Mucosa of descending colon (tissue), 3 donors: ENCODE data around the gene DDC. TPM values are rescaled to one million over a fixed set of nuclear protein-coding genes. Genes with fewer than 3 reads are reported as not detected.

ENCODE experiments used
- ATAC-seq: fragments of 200-7000 bp; cut with Tn5 transposase; one replicate; pipeline ENCODE4 v1.9.1; 2020; ENCODE audit warnings: mild to moderate bottlenecking, moderate library complexity
- DNase-seq, 3 donors: peaks; one replicate each; pipeline ENCODE4 v3.0.0-alpha.2; 2020
- H3K36me3 ChIP-seq: fragments of 200-600 bp; one replicate; pipeline ENCODE4 v1.8.0; 2021; ENCODE audit warnings: low read depth, mild to moderate bottlenecking
- H3K4me1 ChIP-seq: fragments of 200-600 bp; one replicate; pipeline ENCODE4 v1.8.0; 2021; ENCODE audit warnings: low read depth, mild to moderate bottlenecking
- H3K4me3 ChIP-seq: fragments of 200-600 bp; one replicate; pipeline ENCODE4 v1.8.0; 2021; ENCODE audit warnings: mild to moderate bottlenecking
- H3K9me3 ChIP-seq: fragments of 200-600 bp; one replicate; pipeline ENCODE4 v1.8.0; 2021; ENCODE audit warnings: mild to moderate bottlenecking
- CTCF ChIP-seq: fragments of 200-600 bp; IDR thresholded peaks from one replicate; pipeline ENCODE4 v1.8.0; 2022; ENCODE audit warnings: antibody characterized with exemption, mild to moderate bottlenecking
- intact Hi-C, 2 donors: fragments of 100-400 bp; cut with DNase I in 1 of 2; cut with micrococcal nuclease in 1 of 2; formaldehyde crosslinking; loops; one replicate each; pipeline versions ENCODE4 v1.11.0 to v1.11.1; 2022; cut with DNase I, micrococcal nuclease
- total RNA-seq, 3 donors: library from RNA; stranded (reverse); fragmentation: NEBNext Ultra II Directional in 2 of 3; extraction: Animal tissue kit (Norgen Biotek cat#: 25700) in 2 of 3; gene quantifications; one replicate each; pipeline versions ENCODE4 v1.2.1 to v1.2.4, GENCODE V29; 2021 to 2023
- donor health status: DM: no; HTN: no; CAD: no; lungs with moderate emphysema.
- donor health status: DM: no; HTN: no; CAD: no.
- donor health status: DM: no; HTN: yes; CAD: no.

The DDC gene
- total RNA-seq, 3 donors from 2014 or later, result 29.6 to 94.5 (median 74.4) TPM

GRCh38 chr7:50475340-50475739 is 89.9 kb downstream of the DDC start:
- no peak for TF ChIP-seq CTCF
- no peaks in the 10 kb centered on the region for H3K4me1 ChIP-seq
- H3K9me3 ChIP-seq, result no peaks in the 10 kb centered on the region
- no peak for DNase-seq
- intact Hi-C loops, result loop anchor here in 1 of 2 donors (10.0 kb wide), 1 partner anchor 199 kb away; no protein-coding TSS in a partner anchor
- H3K4me3 ChIP-seq, result no peak overlapping the region
- no peaks in the 10 kb centered on the region for H3K36me3 ChIP-seq
- ATAC-seq, result peak; percentile 16

DNA sequence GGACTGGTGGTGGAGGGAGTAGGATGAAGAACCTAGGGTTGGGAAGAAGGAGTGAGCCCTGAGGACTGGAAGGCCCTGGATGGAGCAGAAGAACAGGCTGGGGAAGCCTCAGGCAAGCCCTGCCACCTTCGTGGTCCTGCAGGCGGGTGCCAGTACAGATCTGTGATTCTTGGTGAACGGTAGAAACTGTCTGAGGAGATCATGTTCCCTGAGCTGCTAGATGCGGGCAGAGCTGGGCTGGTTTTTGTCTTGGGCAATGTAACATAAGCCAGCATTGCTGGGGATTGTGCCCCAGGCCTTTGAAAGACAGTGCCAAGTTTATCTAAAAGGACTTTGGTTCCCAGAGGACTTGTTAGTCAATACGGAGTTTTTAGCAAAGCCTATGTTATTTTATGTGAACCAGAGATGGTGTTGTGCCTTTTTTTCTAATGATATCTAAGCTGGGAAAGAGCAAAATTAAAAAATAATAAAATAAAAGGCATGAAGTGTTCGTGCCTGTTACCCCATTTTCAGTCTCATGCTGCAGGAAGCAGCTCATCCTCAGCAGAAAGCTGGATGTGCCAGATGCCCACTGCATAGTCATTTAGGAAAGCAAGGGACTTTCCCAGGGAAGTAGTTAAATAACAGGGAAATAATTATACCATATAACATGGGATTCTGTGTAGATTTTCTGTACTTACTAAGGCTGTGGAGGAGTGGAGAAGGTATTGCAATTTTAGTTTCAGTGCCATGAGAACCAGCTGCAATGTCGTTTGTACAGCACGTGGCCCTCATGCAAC is 90.6 kb downstream of the DDC start:
- intact Hi-C loops, result loop anchor here in 1 of 2 donors (10.0 kb wide), 1 partner anchor 200 kb away; no protein-coding TSS in a partner anchor
- TF ChIP-seq CTCF, result no peak
- no peak for ATAC-seq
- Histone ChIP-seq H3K4me1 (no peaks in the 10 kb centered on the region), H3K36me3 (no peaks in the 10 kb centered on the region), H3K9me3 (no peaks in the 10 kb centered on the region), H3K4me3 (no peak overlapping the region)
- DNase-seq, result no peak

DNA sequence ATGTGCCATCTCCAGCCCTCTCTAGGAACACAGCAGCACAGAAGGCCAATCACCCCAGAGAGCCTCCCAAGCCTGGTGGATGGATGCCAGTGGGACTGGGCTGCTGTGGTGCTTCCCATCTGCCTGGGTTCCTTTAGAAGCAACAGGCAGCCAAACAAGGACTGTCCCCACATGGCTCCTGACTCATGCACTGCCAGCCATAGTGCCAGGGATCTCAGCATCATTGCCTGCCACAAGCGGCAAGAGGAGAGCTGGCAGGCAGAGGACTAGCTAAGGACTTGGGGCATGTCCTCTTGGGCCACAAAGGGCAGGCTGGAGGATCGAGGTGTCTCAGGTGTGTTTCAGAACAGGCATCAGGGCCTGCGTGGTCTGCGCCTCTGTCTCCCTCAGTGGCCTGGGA is 91.7 kb downstream of the DDC start:
- Histone ChIP-seq H3K36me3 (no peaks in the 10 kb centered on the region), H3K4me1 (no peaks in the 10 kb centered on the region), H3K4me3 (no peak overlapping the region), H3K9me3 (no peaks in the 10 kb centered on the region)
- ATAC-seq (no peak), DNase-seq (no peak)
- TF ChIP-seq CTCF, result no peak
- intact Hi-C loops, result loop anchor here in 1 of 2 donors (10.0 kb wide), 1 partner anchor 201 kb away; no protein-coding TSS in a partner anchor

GRCh38 chr7:50472427-50472826 is 92.8 kb downstream of the DDC start:
- ATAC-seq, result no peak
- no peak for TF ChIP-seq CTCF
- intact Hi-C loops, result loop anchor here in 1 of 2 donors (10.0 kb wide), 1 partner anchor 202 kb away; no protein-coding TSS in a partner anchor

GRCh38 chr7:50471970-50472369 is 93.2 kb downstream of the DDC start:
- DNase-seq (no peak), ATAC-seq (no peak)
- H3K36me3 ChIP-seq, result no peaks in the 10 kb centered on the region
- H3K4me1 ChIP-seq, result peaks cover 4% of the 10 kb centered on the region
- intact Hi-C loops, result loop anchor here in 1 of 2 donors (10.0 kb wide), 1 partner anchor 203 kb away; no protein-coding TSS in a partner anchor
- H3K9me3 ChIP-seq, result no peaks in the 10 kb centered on the region
- H3K4me3 ChIP-seq, result no peak overlapping the region
- TF ChIP-seq CTCF, result no peak

More at GRCh38 chr7:50472427-50472826, 92.8 kb downstream of the DDC start:
- H3K4me3 ChIP-seq, result no peak overlapping the region
- no peaks in the 10 kb centered on the region for H3K36me3 ChIP-seq
- H3K4me1 ChIP-seq, result peaks cover 4% of the 10 kb centered on the region
- no peaks in the 10 kb centered on the region for H3K9me3 ChIP-seq
- DNase-seq, result no peak
